Activated CD8-positive, alpha-beta memory T cell treated with anti-CD3 and anti-CD28 coated beads, Interleukin-2, amount 10 ng/mL, durations not matched to agents 7 days and 5 days (primary cell): ENCODE data around the gene KRTAP5-3. TPM values are rescaled to one million over a fixed set of nuclear protein-coding genes. Genes with fewer than 3 reads are reported as not detected.
"Not testable (repeated sequence)": the region's sequence is repeated elsewhere in the genome, so short reads cannot be mapped to it uniquely, and the experiment has no call there.

ENCODE experiments used
- ATAC-seq: fragments of 150-1000 bp; cut with Tn5 transposase; one replicate; pipeline ENCODE4 v1.10.0; 2021; ENCODE audit warnings: moderate library complexity
- CTCF ChIA-PET: fragments of 350-600 bp; sonication (Branson Sonifier 250); formaldehyde crosslinking; loops from one replicate; lab custom pipeline; 2021; ENCODE audit warnings: antibody characterized with exemption; lab: Charles Lee
- DNase-seq: peaks from one replicate; pipeline ENCODE4 v3.0.0-alpha.2; 2020
- H3K27ac Mint-ChIP-seq: one replicate; pipeline ENCODE4 v1.8.0; 2021; ENCODE audit warnings: mild to moderate bottlenecking, mixed read lengths
- H3K27me3 Mint-ChIP-seq: one replicate; pipeline ENCODE4 v1.8.0; 2021; ENCODE audit warnings: mixed read lengths
- H3K36me3 Mint-ChIP-seq: one replicate; pipeline ENCODE4 v1.8.0; 2021; ENCODE audit warnings: mild to moderate bottlenecking, mixed read lengths
- H3K4me1 Mint-ChIP-seq: one replicate; pipeline ENCODE4 v1.8.0; 2021; ENCODE audit warnings: mixed read lengths
- H3K4me3 Mint-ChIP-seq: one replicate; pipeline ENCODE4 v1.8.0; 2021; ENCODE audit warnings: mild to moderate bottlenecking, moderate library complexity, mixed read lengths
- H3K9me3 Mint-ChIP-seq: one replicate; pipeline ENCODE4 v1.8.0; 2022; ENCODE audit warnings: low read depth, mixed read lengths
- total RNA-seq, 2 experiments: library from RNA; stranded (reverse); gene quantifications; one replicate each; pipeline ENCODE4 v1.2.3, GENCODE V29; 2021

Gene KRTAP5-3
- total RNA-seq, 2 experiments from 2014 or later, result not detected

DNA sequence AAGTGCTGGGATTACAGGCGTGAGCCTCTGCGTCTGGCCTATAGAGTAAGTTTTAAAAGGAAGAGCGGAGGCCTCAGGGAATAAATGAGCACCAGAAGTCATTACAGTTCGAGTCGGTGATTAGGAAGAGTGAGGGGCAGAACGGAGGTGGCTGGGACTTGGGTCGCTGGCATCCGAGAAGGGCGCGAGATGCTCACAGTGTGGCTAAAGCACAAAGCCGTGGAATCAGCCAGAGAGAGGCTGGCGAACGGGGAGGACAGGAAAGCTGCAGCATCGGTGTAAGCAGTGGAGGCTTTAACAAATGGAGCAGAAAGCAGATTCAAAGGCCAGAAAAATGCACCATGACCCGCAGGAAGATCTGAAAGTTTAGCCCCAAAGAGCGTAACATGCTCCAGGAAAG, 16.4 kb upstream of the KRTAP5-3 start:
- CTCF ChIA-PET, result interaction anchor here (1.0 kb wide), 1 partner anchor 29 kb away, joined by 4 read pairs; no protein-coding TSS in a partner anchor
- Mint-ChIP-seq H3K9me3 (no peaks in the 10 kb centered on the region), H3K36me3 (no peaks in the 10 kb centered on the region), H3K4me3 (no peak overlapping the region), H3K4me1 (peaks cover under 1% of the 10 kb centered on the region), H3K27ac (no peak overlapping the region), H3K27me3 (peaks cover 13% of the 10 kb centered on the region)
- DNase-seq, result no peak
- ATAC-seq, result no peak

GRCh38 chr11:1623716-1624115, 15.5 kb upstream of the KRTAP5-3 start:
- Mint-ChIP-seq H3K27ac (no peak overlapping the region), H3K9me3 (no peaks in the 10 kb centered on the region), H3K4me1 (peaks cover 5% of the 10 kb centered on the region), H3K4me3 (no peak overlapping the region), H3K36me3 (no peaks in the 10 kb centered on the region), H3K27me3 (peaks cover 10% of the 10 kb centered on the region)
- CTCF ChIA-PET, result interaction anchor here (1.0 kb wide), 1 partner anchor 28 kb away, joined by 4 read pairs; no protein-coding TSS in a partner anchor
- DNase-seq, result no peak
- no peak for ATAC-seq

GRCh38 chr11:1622086-1622485, 13.8 kb upstream of the KRTAP5-3 start, which contains the start of gene KRTAP5-4:
Gene KRTAP5-4, minus strand, starts transcription at chr11:1622138. Its CDS starts 45 bp downstream, at chr11:1622093.
- Mint-ChIP-seq H3K27ac (no peak within 1 kb of the TSS), H3K4me3 (no peak within 1 kb of the TSS), H3K9me3 (no peaks in the 10 kb centered on the region), H3K36me3 (no peaks in the 10 kb centered on the region), H3K4me1 (peaks cover 5% of the 10 kb centered on the region), H3K27me3 (peaks cover 5% of the 10 kb centered on the region)
- CTCF ChIA-PET, result interaction anchor here (1.1 to 1.9 kb wide), 2 partner anchors 9 to 13 kb away, joined by 3 to 5 read pairs; no protein-coding TSS in a partner anchor
- no peak for ATAC-seq
- DNase-seq, result no peak

GRCh38 chr11:1619449-1619848, 11.2 kb upstream of the KRTAP5-3 start:
- H3K27ac Mint-ChIP-seq, result no peak overlapping the region
- H3K4me3 Mint-ChIP-seq, result no peak overlapping the region
- ATAC-seq (peak; percentile 49), DNase-seq (no peak)
- H3K27me3 Mint-ChIP-seq, result peaks cover 19% of the 10 kb centered on the region
- H3K36me3 Mint-ChIP-seq, result no peaks in the 10 kb centered on the region
- peaks cover 5% of the 10 kb centered on the region for H3K4me1 Mint-ChIP-seq
- CTCF ChIA-PET, result interaction anchor here (0.6 to 1.3 kb wide), 4 partner anchors 9 to 45 kb away, joined by 3 to 5 read pairs (median 4); partner anchors contain the start of gene KRTAP5-5
- H3K9me3 Mint-ChIP-seq, result no peaks in the 10 kb centered on the region

GRCh38 chr11:1618231-1618630, 10.0 kb upstream of the KRTAP5-3 start:
- CTCF ChIA-PET, result interaction anchor here (1.9 to 2.2 kb wide), 2 partner anchors 12 to 23 kb away, joined by 7 read pairs; no protein-coding TSS in a partner anchor
- peaks cover 19% of the 10 kb centered on the region for H3K27me3 Mint-ChIP-seq
- no peaks in the 10 kb centered on the region for H3K36me3 Mint-ChIP-seq
- no peaks in the 10 kb centered on the region for H3K9me3 Mint-ChIP-seq
- H3K27ac Mint-ChIP-seq, result no peak overlapping the region
- no peak for ATAC-seq
- DNase-seq, result no peak
- H3K4me1 Mint-ChIP-seq, result peaks cover 5% of the 10 kb centered on the region
- H3K4me3 Mint-ChIP-seq, result no peak overlapping the region

DNA sequence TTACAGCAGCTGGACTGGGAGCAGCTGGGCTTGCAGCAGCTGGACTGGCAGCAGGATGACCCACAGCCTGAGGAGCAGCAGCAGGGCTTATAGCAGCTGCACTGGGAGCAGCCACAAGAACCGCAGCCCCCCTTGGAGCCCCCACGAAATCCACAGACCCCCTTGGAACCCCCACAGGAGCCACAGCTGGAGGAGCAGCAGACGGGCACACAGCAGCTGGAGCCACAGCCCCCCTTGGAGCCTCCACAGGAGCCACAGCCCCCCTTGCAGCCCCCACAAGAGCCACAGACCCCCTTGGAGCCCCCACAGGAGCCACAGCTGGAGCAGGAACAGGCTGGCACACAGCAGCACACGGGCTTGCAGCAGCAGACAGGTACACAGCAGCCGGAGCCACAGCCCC, 362 bp downstream of the KRTAP5-3 start:
- CTCF ChIA-PET, result interaction anchor here (1.5 kb wide), 1 partner anchor 13 kb away, joined by 8 read pairs; no protein-coding TSS in a partner anchor
- H3K4me3 Mint-ChIP-seq, H3K9me3 Mint-ChIP-seq, H3K4me1 Mint-ChIP-seq, H3K27ac Mint-ChIP-seq, DNase-seq, ATAC-seq, H3K36me3 Mint-ChIP-seq: not testable (repeated sequence)
- peaks cover 28% of the 10 kb centered on the region for H3K27me3 Mint-ChIP-seq

DNA sequence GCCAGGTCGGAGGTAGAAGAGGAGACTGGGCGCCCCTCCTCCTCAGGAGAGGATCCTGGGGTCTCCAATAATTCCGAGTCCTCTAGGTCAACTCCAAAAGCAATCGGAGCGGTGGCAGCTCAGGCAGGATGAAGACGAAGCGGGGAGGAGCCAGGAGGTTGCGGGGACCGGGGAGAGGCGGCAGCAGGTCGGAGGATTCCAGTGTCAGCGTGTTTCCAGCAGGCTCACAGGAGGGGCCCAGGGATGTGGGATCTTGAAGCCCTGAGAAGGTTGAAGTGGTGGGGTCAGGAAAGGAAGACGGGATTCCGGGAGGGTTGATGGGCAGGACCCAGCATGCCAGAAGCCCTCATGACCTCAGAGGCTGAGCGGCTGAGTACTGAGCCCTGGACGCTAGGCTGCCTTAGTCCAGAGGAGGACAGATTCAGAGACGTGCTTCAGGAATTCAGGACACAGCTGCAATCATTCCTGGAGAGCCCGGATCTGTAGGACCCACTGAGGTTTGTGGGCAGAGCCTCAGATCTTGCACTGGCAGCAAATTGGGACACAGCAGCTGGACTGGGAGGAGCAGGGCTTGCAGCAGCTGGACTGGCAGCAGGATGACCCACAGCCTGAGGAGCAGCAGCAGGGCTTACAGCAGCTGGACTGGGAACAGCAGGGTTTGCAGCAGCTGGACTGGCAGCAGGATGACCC, 962 bp downstream of the KRTAP5-3 start:
- not testable (repeated sequence) for H3K9me3 Mint-ChIP-seq, H3K27ac Mint-ChIP-seq, H3K36me3 Mint-ChIP-seq, DNase-seq, ATAC-seq, H3K4me3 Mint-ChIP-seq, H3K4me1 Mint-ChIP-seq
- peaks cover 32% of the 10 kb centered on the region for H3K27me3 Mint-ChIP-seq
- CTCF ChIA-PET, result interaction anchor here (1.5 kb wide), 1 partner anchor 12 kb away, joined by 8 read pairs; no protein-coding TSS in a partner anchor

DNA sequence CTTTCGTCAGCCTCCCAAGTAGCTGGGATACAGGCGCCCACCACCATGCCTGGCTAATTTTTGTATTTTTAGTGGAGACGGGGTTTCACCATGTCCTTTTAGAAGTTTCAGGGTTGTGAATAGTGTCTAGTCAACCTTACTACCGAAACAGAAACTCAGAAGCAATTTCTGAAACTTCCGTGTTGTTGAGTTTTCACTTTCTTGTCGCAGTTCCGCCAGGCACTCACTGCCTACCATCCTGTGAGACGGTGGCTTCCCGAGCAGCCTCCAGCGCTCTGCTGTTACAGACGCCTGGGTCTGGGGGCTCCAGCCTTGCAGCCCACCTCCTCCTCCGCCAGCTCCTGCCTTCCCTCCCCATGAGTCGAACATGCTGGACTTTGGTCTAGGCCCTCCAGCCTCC, 2.3 kb downstream of the KRTAP5-3 start:
- not testable (repeated sequence) for H3K36me3 Mint-ChIP-seq, H3K9me3 Mint-ChIP-seq, H3K4me1 Mint-ChIP-seq
- ATAC-seq, result peak; percentile 80
- H3K4me3 Mint-ChIP-seq, result peak overlapping the region; percentile 56
- CTCF ChIA-PET, result interaction anchor here (0.9 to 1.5 kb wide), 6 partner anchors 9 to 47 kb away, joined by 3 to 6 read pairs (median 4); no protein-coding TSS in a partner anchor
- peaks cover 44% of the 10 kb centered on the region for H3K27me3 Mint-ChIP-seq
- peak; percentile 59 for DNase-seq
- peak overlapping the region; percentile 55 for H3K27ac Mint-ChIP-seq

- ATAC-seq, result no peak
Measured at GRCh38 chr11:1604711-1605110, 3.6 kb downstream of the KRTAP5-3 start.

GRCh38 chr11:1604181-1604580, 4.1 kb downstream of the KRTAP5-3 start:
- no peaks in the 10 kb centered on the region for H3K36me3 Mint-ChIP-seq
- no peak overlapping the region for H3K27ac Mint-ChIP-seq
- H3K4me1 Mint-ChIP-seq, result peaks cover 7% of the 10 kb centered on the region
- H3K4me3 Mint-ChIP-seq, result no peak overlapping the region
- no peak for DNase-seq
- CTCF ChIA-PET, result no interaction called here
- peaks cover 52% of the 10 kb centered on the region for H3K27me3 Mint-ChIP-seq
- H3K9me3 Mint-ChIP-seq, result no peaks in the 10 kb centered on the region
- no peak for ATAC-seq

More at GRCh38 chr11:1604711-1605110, 3.6 kb downstream of the KRTAP5-3 start:
- CTCF ChIA-PET, result interaction anchor here (0.9 to 1.5 kb wide), 5 partner anchors 10 to 48 kb away, joined by 3 to 6 read pairs (median 4); no protein-coding TSS in a partner anchor
- Mint-ChIP-seq H3K27me3 (peaks cover 47% of the 10 kb centered on the region), H3K4me1 (peaks cover 7% of the 10 kb centered on the region), H3K27ac (no peak overlapping the region), H3K9me3 (no peaks in the 10 kb centered on the region), H3K4me3 (no peak overlapping the region), H3K36me3 (no peaks in the 10 kb centered on the region)
- no peak for DNase-seq

DNA sequence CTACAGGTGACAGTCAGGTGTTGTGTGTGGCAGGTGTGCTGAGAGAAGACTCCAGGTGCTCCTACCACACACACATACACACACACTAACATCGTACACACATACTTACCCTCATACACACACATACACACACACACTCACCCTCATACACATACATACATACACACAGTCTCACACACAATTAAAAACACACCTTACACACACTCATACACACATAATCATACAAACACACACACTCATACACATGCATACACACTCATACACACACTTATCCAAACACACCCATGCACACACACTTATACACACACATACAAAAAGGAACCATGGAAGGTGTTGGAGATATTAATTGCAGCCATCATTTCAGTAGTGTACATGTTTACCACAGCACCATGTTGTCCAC, 4.6 kb downstream of the KRTAP5-3 start:
- CTCF ChIA-PET, result interaction anchor here (0.7 kb wide), 1 partner anchor 29 kb away, joined by 3 read pairs; no protein-coding TSS in a partner anchor
- Mint-ChIP-seq H3K4me3 (no peak overlapping the region), H3K9me3 (no peaks in the 10 kb centered on the region), H3K36me3 (no peaks in the 10 kb centered on the region), H3K27me3 (peaks cover 56% of the 10 kb centered on the region), H3K4me1 (peaks cover 7% of the 10 kb centered on the region), H3K27ac (no peak overlapping the region)
- ATAC-seq (no peak), DNase-seq (no peak)

- H3K4me1 Mint-ChIP-seq, ATAC-seq, H3K27ac Mint-ChIP-seq, CTCF ChIA-PET, H3K36me3 Mint-ChIP-seq, DNase-seq, H3K4me3 Mint-ChIP-seq, H3K9me3 Mint-ChIP-seq: not testable (repeated sequence)
- H3K27me3 Mint-ChIP-seq, result peaks cover 61% of the 10 kb centered on the region
Measured at GRCh38 chr11:1601663-1602062, 6.6 kb downstream of the KRTAP5-3 start.

DNA sequence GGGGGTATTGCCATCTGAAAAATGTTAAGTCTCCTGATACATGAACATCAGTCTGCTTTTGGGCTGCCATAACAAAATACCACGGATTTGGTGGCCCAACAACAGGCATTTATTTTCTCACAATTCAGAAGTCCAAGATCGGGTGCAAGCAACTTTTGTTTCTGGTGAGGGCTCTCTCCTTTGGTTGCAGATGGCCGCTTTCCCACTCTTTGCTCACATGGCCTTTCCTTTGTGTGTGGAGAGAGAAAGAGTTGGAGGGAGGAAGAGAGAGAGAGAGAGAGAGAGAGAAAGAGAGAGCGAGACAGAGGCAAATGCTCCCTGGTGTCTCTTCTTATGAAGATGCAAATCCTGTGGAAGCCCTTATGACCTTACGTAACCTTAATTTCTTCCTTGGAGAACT, 7.6 kb downstream of the KRTAP5-3 start:
- no peak for DNase-seq
- ATAC-seq, result no peak
- Mint-ChIP-seq H3K4me1 (no peaks in the 10 kb centered on the region), H3K4me3 (no peak overlapping the region), H3K27ac (no peak overlapping the region), H3K36me3 (no peaks in the 10 kb centered on the region), H3K9me3 (no peaks in the 10 kb centered on the region), H3K27me3 (peaks cover 66% of the 10 kb centered on the region)
- CTCF ChIA-PET, result interaction anchor here (1.3 kb wide), 1 partner anchor 26 kb away, joined by 4 read pairs; no protein-coding TSS in a partner anchor
